ENCODE results near the gene TRPT1. TPM values are rescaled to one million over a fixed set of nuclear protein-coding genes. Genes with fewer than 3 reads are reported as not detected.
A peak's percentile ranks its signal among the peaks of the same experiment; 100 is the strongest.

TRPT1 gene
- total RNA-seq, 2 experiments from 2014 or later, result 11.3 to 11.5 TPM

- Histone ChIP-seq H3K9me3 (ENCODE audit: control insufficient read depth in 1 of 2, insufficient read depth in 1 of 2, low read length in 2 of 2) (no peaks in the 10 kb centered on the region), H3K36me3 (ENCODE audit: insufficient read depth, low read length) (peaks cover 12% of the 10 kb centered on the region), H3K4me1 (ENCODE audit: insufficient read depth, low read length) (peaks cover 61% of the 10 kb centered on the region), H3K27me3 (ENCODE audit: control insufficient read depth in 1 of 2, insufficient read depth in 2 of 2, low read length in 2 of 2) (no peaks in the 10 kb centered on the region), H3K4me3 (ENCODE audit: low read length) (no peak overlapping the region), H3K27ac (ENCODE audit: low read depth in 1 of 2, low read length in 2 of 2) (peak overlapping the region in 1 of 2 donors; percentile 7)
- Mint-ChIP-seq H3K4me3 (peak overlapping the region; percentile 54), H3K4me1 (ENCODE audit: low read depth) (peaks cover 39% of the 10 kb centered on the region), H3K9me3 (no peaks in the 10 kb centered on the region), H3K36me3 (ENCODE audit: low read depth) (peaks cover 30% of the 10 kb centered on the region), H3K27ac (peak overlapping the region; percentile 100), H3K27me3 (no peaks in the 10 kb centered on the region)
- ChIA-PET POLR2A (no interaction called here), CTCF (interaction anchor here (2.6 kb wide), 1 partner anchor 34 kb away, joined by 7 read pairs; no protein-coding TSS in a partner anchor)
- no peak for ATAC-seq (ENCODE audit: poor library complexity)
- intact Hi-C loops (cut with DNase I, micrococcal nuclease), result no loop called here
- DNase-seq, result peak in 1 of 14 experiments; percentile 2
- TF ChIP-seq CTCF (IDR thresholded peaks at IDR 0.05), result no peak
Observed at GRCh38 chr11:64238076-64238475, 12.1 kb upstream of the TRPT1 start.

- TF ChIP-seq CTCF (IDR thresholded peaks at IDR 0.05), result no peak
- DNase-seq, result no peak
- H3K27ac Mint-ChIP-seq, result peak overlapping the region; percentile 100
- H3K4me3 ChIP-seq (ENCODE audit: low read length), result no peak overlapping the region
- no peaks in the 10 kb centered on the region for H3K9me3 ChIP-seq (ENCODE audit: control insufficient read depth in 1 of 2, insufficient read depth in 1 of 2, low read length in 2 of 2)
- H3K36me3 Mint-ChIP-seq (ENCODE audit: low read depth), result peaks cover 28% of the 10 kb centered on the region
- no peaks in the 10 kb centered on the region for H3K9me3 Mint-ChIP-seq
- intact Hi-C loops (cut with DNase I, micrococcal nuclease), result no loop called here
- H3K4me1 Mint-ChIP-seq (ENCODE audit: low read depth), result peaks cover 45% of the 10 kb centered on the region
- H3K4me3 Mint-ChIP-seq, result peak overlapping the region; percentile 54
- ChIA-PET CTCF (interaction anchor here (0.8 to 2.6 kb wide), 2 partner anchors 11 to 33 kb away, joined by 3 to 7 read pairs; no protein-coding TSS in a partner anchor), POLR2A (interaction anchor here (0.7 to 2.5 kb wide), 2 partner anchors 11 to 684 kb away, joined by 3 to 10 read pairs; partner anchors contain the start of genes NUDT22 and TRPT1)
- H3K27me3 Mint-ChIP-seq, result no peaks in the 10 kb centered on the region
- peaks cover 59% of the 10 kb centered on the region for H3K4me1 ChIP-seq (ENCODE audit: insufficient read depth, low read length)
- no peaks in the 10 kb centered on the region for H3K27me3 ChIP-seq (ENCODE audit: control insufficient read depth in 1 of 2, insufficient read depth in 2 of 2, low read length in 2 of 2)
- peaks cover 12% of the 10 kb centered on the region for H3K36me3 ChIP-seq (ENCODE audit: insufficient read depth, low read length)
- no peak overlapping the region for H3K27ac ChIP-seq (ENCODE audit: low read depth in 1 of 2, low read length in 2 of 2)
- ATAC-seq (ENCODE audit: poor library complexity), result no peak
Observed at GRCh38 chr11:64237484-64237951, 11.5 kb upstream of the TRPT1 start.

- peaks cover 66% of the 10 kb centered on the region for H3K4me1 ChIP-seq (ENCODE audit: insufficient read depth, low read length)
- H3K4me1 Mint-ChIP-seq (ENCODE audit: low read depth), result peaks cover 47% of the 10 kb centered on the region
- H3K36me3 ChIP-seq (ENCODE audit: insufficient read depth, low read length), result peaks cover 12% of the 10 kb centered on the region
- H3K27ac ChIP-seq (ENCODE audit: low read depth in 1 of 2, low read length in 2 of 2), result peak overlapping the region in 1 of 2 donors; percentile 57
- intact Hi-C loops (cut with DNase I, micrococcal nuclease), result no loop called here
- ChIA-PET POLR2A (interaction anchor here (1.0 to 2.5 kb wide), 5 partner anchors 9 to 82 kb away, joined by 3 to 11 read pairs (median 4); partner anchors contain the start of genes FERMT3, NUDT22, PRDX5 and TRMT112), CTCF (interaction anchor here (0.8 to 2.6 kb wide), 4 partner anchors 10 to 31 kb away, joined by 3 to 8 read pairs (median 5); partner anchors contain the start of gene PPP1R14B)
- DNase-seq (no peak), ATAC-seq (ENCODE audit: poor library complexity) (no peak)
- H3K4me3 Mint-ChIP-seq, result peak overlapping the region; percentile 86
- H3K27me3 ChIP-seq (ENCODE audit: control insufficient read depth in 1 of 2, insufficient read depth in 2 of 2, low read length in 2 of 2), result no peaks in the 10 kb centered on the region
- H3K27me3 Mint-ChIP-seq, result no peaks in the 10 kb centered on the region
- H3K9me3 ChIP-seq (ENCODE audit: control insufficient read depth in 1 of 2, insufficient read depth in 1 of 2, low read length in 2 of 2), result no peaks in the 10 kb centered on the region
- no peak for TF ChIP-seq CTCF (IDR thresholded peaks at IDR 0.05)
- H3K9me3 Mint-ChIP-seq, result no peaks in the 10 kb centered on the region
- H3K27ac Mint-ChIP-seq, result peak overlapping the region; percentile 88
- peaks cover 17% of the 10 kb centered on the region for H3K36me3 Mint-ChIP-seq (ENCODE audit: low read depth)
- peak overlapping the region; percentile 65 for H3K4me3 ChIP-seq (ENCODE audit: low read length)
Observed at GRCh38 chr11:64235437-64236161, 9.6 kb upstream of the TRPT1 start.
